Mesothelial cell of epicardium (in vitro differentiated cells): ENCODE results near the gene LSM4. TPM values are rescaled to one million over a fixed set of nuclear protein-coding genes. Genes with fewer than 3 reads are reported as not detected.

ENCODE experiments used
- DNase-seq, 2 experiments: peaks; one replicate each; pipeline ENCODE4 v3.0.0; 2021; ENCODE audit warnings: low spot score in 2 of 2; ENCODE audit not compliant: unreplicated experiment in 2 of 2
- H3K27ac Mint-ChIP-seq: 2 replicates; pipeline ENCODE4 v1.8.0; 2021; ENCODE audit warnings: mixed read lengths
- H3K27me3 Mint-ChIP-seq: 2 replicates; pipeline ENCODE4 v1.8.0; 2021; ENCODE audit warnings: low read depth, mixed read lengths
- H3K36me3 Mint-ChIP-seq: 2 replicates; pipeline ENCODE4 v1.8.0; 2021; ENCODE audit warnings: mixed read lengths
- H3K4me1 Mint-ChIP-seq: 2 replicates; pipeline ENCODE4 v1.8.0; 2021; ENCODE audit warnings: mixed read lengths
- H3K4me3 Mint-ChIP-seq: 2 replicates; pipeline ENCODE4 v1.8.0; 2021; ENCODE audit warnings: mild to moderate bottlenecking, moderate library complexity, mixed read lengths
- H3K9me3 Mint-ChIP-seq: 2 replicates; pipeline ENCODE4 v1.8.0; 2021; ENCODE audit warnings: mixed read lengths
- total RNA-seq: library from RNA; stranded (reverse); gene quantifications from 3 replicates; pipeline ENCODE4 v1.2.1, GENCODE V29; 2021
- TF ChIP-seq, protein P1 (sequence below): fragments of 200-600 bp; sonication (generic); IDR thresholded peaks from one replicate; pipeline ENCODE4 v1.5.0; 2021; ENCODE audit warnings: antibody characterized with exemption; ENCODE audit not compliant: unreplicated experiment

LSM4 gene
- total RNA-seq, 1 donor from 2014 or later: 112 TPM

DNA sequence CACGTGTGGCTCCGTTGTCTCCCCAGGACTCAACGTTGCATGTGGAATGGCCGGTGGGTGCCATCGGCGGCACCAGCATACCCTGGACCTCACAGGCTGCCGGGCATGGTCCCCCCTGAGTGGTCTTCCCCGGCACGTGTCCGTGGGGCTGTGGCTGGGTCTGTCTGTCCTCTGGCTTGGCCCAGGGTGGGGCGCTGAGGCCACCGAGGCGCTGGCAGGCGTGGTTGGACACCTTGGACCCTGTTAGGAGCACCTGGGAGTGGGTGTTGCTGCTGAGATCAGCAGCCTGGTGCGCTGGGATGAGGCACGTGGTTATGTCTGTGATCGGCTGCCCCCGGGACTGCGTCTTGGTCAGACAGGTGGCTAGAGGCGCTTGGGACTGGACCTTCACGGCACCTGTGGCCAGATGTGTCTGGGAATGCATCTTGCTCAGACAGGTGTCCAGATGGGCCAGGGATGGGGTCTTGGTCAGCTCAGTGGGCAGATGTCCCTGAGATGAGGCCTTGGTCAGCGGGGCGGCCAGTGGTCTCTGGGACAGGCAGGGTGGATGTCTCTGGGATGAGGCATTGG is 57.8 kb downstream of the LSM4 start:
- no peak for DNase-seq
- H3K27ac Mint-ChIP-seq: no peak overlapping the region
- no peaks in the 10 kb centered on the region for H3K4me1 Mint-ChIP-seq
- TF ChIP-seq, protein P1, sequence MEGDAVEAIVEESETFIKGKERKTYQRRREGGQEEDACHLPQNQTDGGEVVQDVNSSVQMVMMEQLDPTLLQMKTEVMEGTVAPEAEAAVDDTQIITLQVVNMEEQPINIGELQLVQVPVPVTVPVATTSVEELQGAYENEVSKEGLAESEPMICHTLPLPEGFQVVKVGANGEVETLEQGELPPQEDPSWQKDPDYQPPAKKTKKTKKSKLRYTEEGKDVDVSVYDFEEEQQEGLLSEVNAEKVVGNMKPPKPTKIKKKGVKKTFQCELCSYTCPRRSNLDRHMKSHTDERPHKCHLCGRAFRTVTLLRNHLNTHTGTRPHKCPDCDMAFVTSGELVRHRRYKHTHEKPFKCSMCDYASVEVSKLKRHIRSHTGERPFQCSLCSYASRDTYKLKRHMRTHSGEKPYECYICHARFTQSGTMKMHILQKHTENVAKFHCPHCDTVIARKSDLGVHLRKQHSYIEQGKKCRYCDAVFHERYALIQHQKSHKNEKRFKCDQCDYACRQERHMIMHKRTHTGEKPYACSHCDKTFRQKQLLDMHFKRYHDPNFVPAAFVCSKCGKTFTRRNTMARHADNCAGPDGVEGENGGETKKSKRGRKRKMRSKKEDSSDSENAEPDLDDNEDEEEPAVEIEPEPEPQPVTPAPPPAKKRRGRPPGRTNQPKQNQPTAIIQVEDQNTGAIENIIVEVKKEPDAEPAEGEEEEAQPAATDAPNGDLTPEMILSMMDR: no peak
- no peaks in the 10 kb centered on the region for H3K27me3 Mint-ChIP-seq
- no peak overlapping the region for H3K4me3 Mint-ChIP-seq
- peaks cover 30% of the 10 kb centered on the region for H3K36me3 Mint-ChIP-seq
- H3K9me3 Mint-ChIP-seq: no peaks in the 10 kb centered on the region

DNA sequence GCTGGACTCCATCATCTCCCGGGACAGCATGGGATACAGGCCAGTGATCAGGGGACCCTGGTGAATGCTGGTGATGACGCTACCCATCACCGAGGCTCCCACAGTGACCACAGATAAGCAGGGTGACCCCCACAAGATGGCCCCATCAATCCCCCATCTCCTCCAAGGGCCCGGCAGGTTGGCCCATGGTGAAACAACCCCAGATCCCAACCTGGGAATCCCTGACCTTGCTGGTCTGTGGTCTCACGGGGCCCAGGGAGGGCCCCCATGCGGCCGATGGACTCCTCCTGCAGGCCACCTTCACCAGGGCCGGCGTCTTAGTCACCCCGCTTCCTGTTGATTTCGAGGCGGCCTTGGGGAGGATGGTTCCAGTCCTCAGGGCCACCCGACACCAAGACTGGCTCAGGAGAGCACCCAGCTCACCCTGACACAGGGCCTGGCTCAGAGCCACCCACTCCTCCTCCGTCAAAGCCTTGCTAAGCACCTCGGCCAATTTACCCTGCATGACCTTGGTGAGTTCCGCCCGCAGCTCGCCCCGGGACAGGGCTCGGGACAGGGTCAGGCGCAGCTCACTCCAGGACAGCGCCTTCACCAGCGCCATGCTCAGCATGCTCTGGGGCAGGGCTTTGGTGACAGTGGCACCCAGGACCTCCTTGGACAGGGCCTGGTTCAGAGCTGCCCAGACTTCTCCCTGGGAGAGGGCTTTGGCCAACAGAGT is 58.6 kb downstream of the LSM4 start:
- H3K27ac Mint-ChIP-seq: no peak overlapping the region
- H3K4me3 Mint-ChIP-seq: no peak overlapping the region
- TF ChIP-seq, protein P1: no peak
- no peaks in the 10 kb centered on the region for H3K27me3 Mint-ChIP-seq
- H3K4me1 Mint-ChIP-seq: no peaks in the 10 kb centered on the region
- no peaks in the 10 kb centered on the region for H3K9me3 Mint-ChIP-seq
- DNase-seq: no peak
- H3K36me3 Mint-ChIP-seq: peaks cover 30% of the 10 kb centered on the region

DNA sequence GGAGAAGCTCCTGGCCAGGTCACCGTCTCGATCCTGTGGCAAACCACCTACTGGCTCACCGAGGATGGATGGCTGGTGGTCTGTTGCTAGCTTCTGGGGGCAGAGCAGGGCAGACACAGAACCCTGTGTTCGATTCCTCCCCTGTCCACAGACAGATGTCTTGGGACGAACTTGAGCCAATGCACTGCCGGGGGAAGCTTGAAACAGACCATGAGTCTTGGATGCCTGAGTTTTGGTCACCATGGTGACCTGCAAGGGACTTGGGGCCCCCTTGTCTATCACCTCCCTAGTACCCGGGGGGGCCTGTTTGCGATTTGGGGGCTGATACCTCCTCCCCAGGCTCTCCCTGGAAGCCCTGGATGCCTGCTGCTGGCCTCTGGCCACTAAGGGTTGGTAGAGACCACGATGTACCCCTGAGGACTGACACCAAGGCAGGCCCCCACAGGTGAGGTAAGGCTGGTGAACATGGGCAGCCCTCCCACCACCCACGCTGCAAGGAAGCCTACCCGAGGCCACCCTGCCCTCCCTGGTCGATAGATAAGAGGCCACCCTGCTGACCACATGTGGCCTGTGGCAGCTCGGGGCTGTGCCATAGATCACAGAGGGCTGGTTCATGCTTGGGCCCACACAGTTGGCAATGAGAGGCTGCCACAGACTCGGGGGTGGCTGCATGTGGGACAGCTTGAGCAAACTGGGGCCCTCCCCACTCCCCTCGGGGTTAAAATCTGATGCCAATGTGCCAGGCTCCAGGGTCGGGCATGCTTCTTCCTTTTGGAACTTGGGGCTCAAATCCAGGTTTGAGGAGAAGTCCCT is 59.3 kb downstream of the LSM4 start:
- H3K36me3 Mint-ChIP-seq: peaks cover 26% of the 10 kb centered on the region
- H3K27ac Mint-ChIP-seq: no peak overlapping the region
- no peak for DNase-seq

GRCh38 chr19:18262917-18263316 is 60.0 kb downstream of the LSM4 start:
- Mint-ChIP-seq H3K27me3 (no peaks in the 10 kb centered on the region), H3K36me3 (peaks cover 22% of the 10 kb centered on the region), H3K9me3 (no peaks in the 10 kb centered on the region), H3K4me3 (no peak overlapping the region), H3K4me1 (no peaks in the 10 kb centered on the region), H3K27ac (no peak overlapping the region)
- no peak for DNase-seq
- TF ChIP-seq, protein P1: no peak

More for the DNA sequence above, 59.3 kb downstream of the LSM4 start:
- TF ChIP-seq, protein P1: no peak
- Mint-ChIP-seq H3K27me3 (no peaks in the 10 kb centered on the region), H3K4me3 (no peak overlapping the region), H3K4me1 (no peaks in the 10 kb centered on the region), H3K9me3 (no peaks in the 10 kb centered on the region)

GRCh38 chr19:18262144-18262543 is 60.7 kb downstream of the LSM4 start:
- DNase-seq: no peak
- H3K36me3 Mint-ChIP-seq: peaks cover 21% of the 10 kb centered on the region
- no peak overlapping the region for H3K27ac Mint-ChIP-seq
- H3K4me1 Mint-ChIP-seq: no peaks in the 10 kb centered on the region
- TF ChIP-seq, protein P1: no peak
- H3K4me3 Mint-ChIP-seq: no peak overlapping the region
- H3K27me3 Mint-ChIP-seq: no peaks in the 10 kb centered on the region
- no peaks in the 10 kb centered on the region for H3K9me3 Mint-ChIP-seq
